H1 (cell line): Measurements from ENCODE around the gene POLR3F. TPM values are rescaled to one million over a fixed set of nuclear protein-coding genes. Genes with fewer than 3 reads are reported as not detected.

Source experiments
- ASH2L ChIP-seq: fragments of 200-600, 300-600 bp; sonication (generic); IDR thresholded peaks from one replicate; pipeline ENCODE4 v1.7.1; 2017; ENCODE audit warnings: low read length
- BRCA1 ChIP-seq: IDR thresholded peaks from 2 replicates; pipeline ENCODE4 v1.6.1; 2012; ENCODE audit warnings: low read depth, low read length, improper control_type of control experiment
- CTBP2 ChIP-seq: IDR thresholded peaks from 2 replicates; pipeline ENCODE4 v1.7.0; 2011; ENCODE audit warnings: borderline replicate concordance, mild to moderate bottlenecking, moderate library complexity, mixed read lengths, low read length; ENCODE audit not compliant: insufficient read depth, insufficient read length
- RAD21 ChIP-seq, 2 experiments: IDR thresholded peaks in 1 of 2; conservative IDR thresholded peaks in 1 of 2; 2 replicates each; pipeline ENCODE4 v1.6.1; 2011; ENCODE audit warnings: low read depth in 2 of 2, low read length in 2 of 2, improper control_type of control experiment in 1 of 2, inconsistent platforms in 1 of 2, mild to moderate bottlenecking in 1 of 2, moderate library complexity in 1 of 2
- RXRA ChIP-seq: IDR thresholded peaks from 2 replicates; pipeline ENCODE4 v1.6.1; 2011; ENCODE audit warnings: low read depth, mild to moderate bottlenecking, low read length, moderate library complexity; ENCODE audit not compliant: insufficient read depth
- SIN3A ChIP-seq, 2 experiments: IDR thresholded peaks in 1 of 2; conservative IDR thresholded peaks in 1 of 2; 2 replicates each; pipeline ENCODE4 v1.6.1; 2011 to 2012; ENCODE audit warnings: low read length in 2 of 2, improper control_type of control experiment in 1 of 2, low read depth in 1 of 2, mild to moderate bottlenecking in 1 of 2
- SIRT6 ChIP-seq: IDR thresholded peaks from one replicate; pipeline ENCODE4 v1.7.1; 2012; ENCODE audit warnings: low read length, inconsistent platforms
- SIX5 ChIP-seq: IDR thresholded peaks from 2 replicates; pipeline ENCODE4 v1.6.1; 2011; ENCODE audit warnings: mild to moderate bottlenecking, low read depth, low read length
- SP1 ChIP-seq: IDR thresholded peaks from 2 replicates; pipeline ENCODE4 v1.6.1; 2011; ENCODE audit warnings: low read depth, low read length
- SUZ12 ChIP-seq: fragments of 200-600 bp; sonication (generic); IDR thresholded peaks from 2 replicates; pipeline ENCODE4 v1.6.1; 2012; ENCODE audit warnings: mild to moderate bottlenecking, inconsistent platforms, low read length, moderate library complexity, mixed read lengths
- TAF1 ChIP-seq: IDR thresholded peaks from 2 replicates; pipeline ENCODE4 v1.6.1; 2011; ENCODE audit warnings: mild to moderate bottlenecking, low read depth, low read length
- polyA plus RNA-seq, 7 experiments: library from polyadenylated mRNA; depleted of rRNA in 3 of 7; stranded (reverse) in 5 of 7; unstranded in 2 of 7; fragments of >200 nt in 5 of 7; fragments of 200-250 nt in 2 of 7; gene quantifications; 1 replicate in 5 of 7; 2 replicates in 1 of 7; 4 replicates in 1 of 7; pipeline versions ENCODE4 v1.2.1 to v1.2.3, GENCODE V29; 2011 to 2013; ENCODE audit warnings: missing spikeins in 2 of 7, mixed read lengths in 2 of 7
- total RNA-seq: library from RNA; stranded (reverse); fragmentation: NEBNext Ultra II Directional; extraction: Animal tissue kit (Norgen Biotek cat#: 25700); gene quantifications from 2 replicates; pipeline ENCODE4 v1.2.1, GENCODE V29; 2021

POLR3F gene
- total and polyA plus RNA-seq, 2 of the 8 experiments (the other 6 are each of a cell fraction or from before 2014, with no cell fraction given) = 5.7 to 14.0 TPM

DNA sequence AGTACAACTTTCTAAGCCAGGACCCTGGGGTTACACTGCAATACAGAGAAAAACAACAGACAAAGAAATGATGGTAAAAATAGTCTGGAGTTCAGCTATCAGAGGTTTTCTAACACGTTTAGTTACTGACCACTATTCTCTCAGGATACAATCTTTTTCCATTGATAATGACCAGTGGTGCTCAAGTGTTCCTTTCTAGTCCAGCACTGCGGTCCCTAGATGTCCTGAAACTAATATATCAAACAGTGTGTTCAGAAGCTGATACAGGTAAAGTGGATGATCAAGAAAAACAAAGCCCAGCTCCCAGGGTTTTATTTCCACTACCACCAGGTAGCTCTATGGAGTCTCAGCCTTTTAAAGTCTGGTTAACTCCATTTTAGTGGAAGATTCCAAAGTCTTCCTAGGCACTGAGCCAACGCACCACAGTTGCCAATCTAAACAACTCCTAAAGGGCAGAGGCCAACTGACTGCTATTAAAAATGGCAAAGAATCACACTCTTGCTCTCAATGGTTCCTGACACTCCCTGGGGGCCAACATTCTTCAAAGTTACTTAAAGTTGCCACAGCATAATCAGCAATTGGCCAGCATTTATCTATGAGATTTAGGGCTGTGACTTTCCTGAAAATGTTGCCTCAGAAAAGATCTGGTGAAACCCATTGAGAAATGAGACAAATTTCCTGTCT lies 38.6 kb upstream of the POLR3F start (continued):
- TF ChIP-seq BRCA1 (no peak), SIX5 (no peak), RXRA (no peak), SP1 (no peak), SIN3A (conservative IDR thresholded peaks at IDR 0.05 in 1 of 2, IDR thresholded peaks at IDR 0.05 in 1 of 2; ENCODE audit: low read depth in 1 of 2, low read length in 2 of 2) (no peak), RAD21 (IDR thresholded peaks at IDR 0.05 in 1 of 2, conservative IDR thresholded peaks at IDR 0.05 in 1 of 2; ENCODE audit: low read depth in 2 of 2, low read length in 2 of 2) (no peak), SUZ12 (no peak), ASH2L (no peak), SIRT6 (no peak), TAF1 (no peak), CTBP2 (no peak)
- TF ChIP-seq, all 59 proteins: peak for 0
